Measurements from ENCODE around the gene POLRMT. TPM values are rescaled to one million over a fixed set of nuclear protein-coding genes. Genes with fewer than 3 reads are reported as not detected.
A peak's percentile ranks its signal among the peaks of the same experiment; 100 is the strongest.

POLRMT gene
- total and polyA plus RNA-seq, 2 experiments from 2014 or later = 38.7 to 60.7 TPM

GRCh38 chr19:593055-593454 lies 40.3 kb downstream of the POLRMT start:
- Histone ChIP-seq H3K27me3 (peaks cover 35% of the 10 kb centered on the region), H3K36me3 (replicated peaks; ENCODE audit: insufficient read depth, low read depth) (no peaks in the 10 kb centered on the region), H3K9me2 (replicated peaks; ENCODE audit: insufficient read depth) (no peaks in the 10 kb centered on the region), H3K27ac (no peak overlapping the region), H3K79me2 (no peaks in the 10 kb centered on the region), H3K4me2 (no peak overlapping the region), H3K4me3 (no peak overlapping the region), H2AFZ (no peak overlapping the region), H3K9me3 (ENCODE audit: low read depth) (no peaks in the 10 kb centered on the region), H4K20me1 (ENCODE audit: insufficient read depth, poor library complexity, severe bottlenecking) (no peaks in the 10 kb centered on the region), H3K4me1 (ENCODE audit: insufficient read depth) (no peaks in the 10 kb centered on the region)
- no peak for DNase-seq (ENCODE audit: low spot score)
- WGBS (ENCODE audit: low lambda C conversion rate, missing lambda C conversion rate) = 91% methylated on average over 17 of the region's 18 CpGs
- TF ChIP-seq EZH2 (IDR thresholded peaks at IDR 0.05; ENCODE audit: borderline replicate concordance) (no peak), EZH2phosphoT487 (IDR thresholded peaks at IDR 0.05; ENCODE audit: low read depth, severe bottlenecking, unreplicated experiment) (no peak), CTCF (IDR thresholded peaks at IDR 0.05; ENCODE audit: poor library complexity) (no peak)

- no peaks in the 10 kb centered on the region for H3K9me3 ChIP-seq (ENCODE audit: low read depth)
- WGBS (ENCODE audit: low lambda C conversion rate, missing lambda C conversion rate) = 91% methylated on average over 10 of the region's 19 CpGs
- DNase-seq (ENCODE audit: low spot score) = no peak
- H2AFZ ChIP-seq = no peak overlapping the region
- H3K4me3 ChIP-seq = no peak overlapping the region
- H3K4me1 ChIP-seq (ENCODE audit: insufficient read depth) = no peaks in the 10 kb centered on the region
- H3K36me3 ChIP-seq (replicated peaks; ENCODE audit: insufficient read depth, low read depth) = no peaks in the 10 kb centered on the region
- no peaks in the 10 kb centered on the region for H3K9me2 ChIP-seq (replicated peaks; ENCODE audit: insufficient read depth)
- no peak overlapping the region for H3K27ac ChIP-seq
- no peak for TF ChIP-seq EZH2 (IDR thresholded peaks at IDR 0.05; ENCODE audit: borderline replicate concordance)
- no peak for TF ChIP-seq CTCF (IDR thresholded peaks at IDR 0.05; ENCODE audit: poor library complexity)
- TF ChIP-seq EZH2phosphoT487 (IDR thresholded peaks at IDR 0.05; ENCODE audit: low read depth, severe bottlenecking, unreplicated experiment) = no peak
- no peaks in the 10 kb centered on the region for H4K20me1 ChIP-seq (ENCODE audit: insufficient read depth, poor library complexity, severe bottlenecking)
- H3K27me3 ChIP-seq = peaks cover 38% of the 10 kb centered on the region
- H3K4me2 ChIP-seq = no peak overlapping the region
- no peaks in the 10 kb centered on the region for H3K79me2 ChIP-seq
These were observed 41.2 kb downstream of the POLRMT start for GRCh38 chr19:592101-592500.

DNA sequence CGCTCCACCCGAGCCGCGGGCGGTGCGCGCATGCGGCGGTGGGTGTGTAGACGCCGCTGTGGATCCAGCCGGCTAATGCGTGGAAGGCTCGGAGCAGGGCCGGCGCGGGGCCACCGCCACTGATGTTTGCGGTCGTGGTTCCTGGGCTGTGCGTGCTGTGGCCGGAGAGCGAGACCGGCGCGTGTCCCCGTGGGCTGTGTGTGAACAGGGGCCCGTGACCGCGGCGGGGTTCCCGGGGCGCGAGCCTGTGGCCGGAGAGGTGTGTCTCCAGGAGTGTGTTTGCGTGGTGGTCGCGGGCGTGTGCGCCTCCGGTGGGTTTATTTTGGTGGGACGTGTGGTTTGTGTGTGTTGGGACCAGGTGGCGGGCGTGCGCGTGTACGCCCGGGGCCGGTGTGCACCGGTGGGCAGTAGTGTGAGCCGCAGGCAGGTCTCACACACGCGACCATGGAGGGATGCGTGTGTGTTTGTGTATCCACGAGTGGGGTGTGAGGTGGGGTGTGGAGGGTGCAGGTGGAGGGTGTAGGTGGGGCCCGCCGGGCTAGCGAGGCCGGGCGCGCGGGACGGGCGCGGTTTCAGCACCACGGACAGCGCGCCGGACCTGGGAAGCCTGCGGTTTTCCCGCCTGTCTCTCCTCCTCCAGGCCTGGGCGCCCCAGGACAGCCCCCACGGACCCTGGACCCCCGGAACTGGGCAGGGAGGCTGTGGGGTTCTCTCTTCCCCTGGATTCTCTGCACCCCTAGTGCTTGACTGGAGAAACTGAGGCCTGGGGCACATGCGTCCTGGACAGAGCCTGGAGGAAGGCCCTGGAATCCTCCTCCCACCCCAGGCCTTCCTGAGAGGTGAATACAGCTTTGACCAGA lies 42.0 kb downstream of the POLRMT start:
- WGBS (ENCODE audit: low lambda C conversion rate, missing lambda C conversion rate) = 65% methylated on average over 52 of the region's 75 CpGs
- no peak overlapping the region for H3K4me2 ChIP-seq

More for the DNA sequence above, 42.0 kb downstream of the POLRMT start:
- H3K27me3 ChIP-seq = peaks cover 38% of the 10 kb centered on the region
- no peaks in the 10 kb centered on the region for H3K4me1 ChIP-seq (ENCODE audit: insufficient read depth)
- no peak overlapping the region for H3K27ac ChIP-seq
- H3K9me3 ChIP-seq (ENCODE audit: low read depth) = no peaks in the 10 kb centered on the region
- TF ChIP-seq CTCF (IDR thresholded peaks at IDR 0.05; ENCODE audit: poor library complexity) (no peak), EZH2 (IDR thresholded peaks at IDR 0.05; ENCODE audit: borderline replicate concordance) (peak; percentile 43)
- no peaks in the 10 kb centered on the region for H3K9me2 ChIP-seq (replicated peaks; ENCODE audit: insufficient read depth)
- no peaks in the 10 kb centered on the region for H3K79me2 ChIP-seq
- H3K36me3 ChIP-seq (replicated peaks; ENCODE audit: insufficient read depth, low read depth) = no peaks in the 10 kb centered on the region
- no peaks in the 10 kb centered on the region for H4K20me1 ChIP-seq (ENCODE audit: insufficient read depth, poor library complexity, severe bottlenecking)
- DNase-seq (ENCODE audit: low spot score) = peak; percentile 77
- H3K4me3 ChIP-seq = no peak overlapping the region
- no peak overlapping the region for H2AFZ ChIP-seq

All from hepatocyte (in vitro differentiated cells).